Neural progenitor cell (in vitro differentiated cells): ENCODE measurements around the gene SGTB. TPM values are rescaled to one million over a fixed set of nuclear protein-coding genes. Genes with fewer than 3 reads are reported as not detected.

Source experiments
- DNase-seq: peaks from one replicate; pipeline ENCODE4 v3.0.0-alpha.2; 2016; ENCODE audit warnings: low spot score
- H2AFZ ChIP-seq: fragments of 200-600 bp; sonication (generic); replicated peaks from 2 replicates; pipeline ENCODE4 v1.6.1; 2016; ENCODE audit warnings: antibody characterized with exemption
- H3F3A ChIP-seq: fragments of 200-600 bp; sonication (generic); 2 replicates; pipeline ENCODE4 v1.6.1; 2016; ENCODE audit warnings: antibody characterized with exemption, low read depth
- H3K27ac ChIP-seq: fragments of 200-600 bp; sonication (generic); 2 replicates; pipeline ENCODE4 v1.5.1; 2016; ENCODE audit warnings: mild to moderate bottlenecking
- H3K27me3 ChIP-seq: fragments of 200-600 bp; sonication (generic); 2 replicates; pipeline ENCODE4 v1.6.1; 2016; ENCODE audit warnings: mild to moderate bottlenecking, moderate library complexity
- H3K36me3 ChIP-seq: fragments of 200-600 bp; sonication (generic); 2 replicates; pipeline ENCODE4 v1.5.1; 2016
- H3K4me1 ChIP-seq: fragments of 200-600 bp; sonication (generic); 2 replicates; pipeline ENCODE4 v1.6.1; 2016; ENCODE audit warnings: mixed run types
- H3K4me2 ChIP-seq: fragments of 200-600 bp; sonication (generic); 2 replicates; pipeline ENCODE4 v1.6.1; 2016
- H3K4me3 ChIP-seq: fragments of 200-600 bp; sonication (generic); 2 replicates; pipeline ENCODE4 v1.5.1; 2016
- H3K79me2 ChIP-seq: fragments of 200-600 bp; sonication (generic); 2 replicates; pipeline ENCODE4 v1.6.1; 2016; ENCODE audit warnings: low read depth
- H3K9ac ChIP-seq: fragments of 200-600 bp; sonication (generic); 2 replicates; pipeline ENCODE4 v1.6.1; 2016
- H3K9me3 ChIP-seq: fragments of 200-600 bp; sonication (generic); 2 replicates; pipeline ENCODE4 v1.5.1; 2016; ENCODE audit warnings: low read depth
- H4K20me1 ChIP-seq: fragments of 200-600 bp; sonication (generic); 2 replicates; pipeline ENCODE4 v1.6.1; 2016; ENCODE audit warnings: low read depth
- H3K27ac Mint-ChIP-seq: 3 replicates; pipeline ENCODE4 v1.8.0; 2021; ENCODE audit warnings: mixed read lengths
- H3K27me3 Mint-ChIP-seq: 2 replicates; pipeline ENCODE4 v1.8.0; 2022; ENCODE audit warnings: low read depth, mild to moderate bottlenecking, inconsistent platforms, moderate library complexity, mixed read lengths; ENCODE audit not compliant: insufficient read depth
- H3K36me3 Mint-ChIP-seq: 3 replicates; pipeline ENCODE4 v1.8.0; 2021; ENCODE audit warnings: mixed read lengths
- H3K4me1 Mint-ChIP-seq: 3 replicates; pipeline ENCODE4 v1.8.0; 2021; ENCODE audit warnings: mixed read lengths
- H3K4me3 Mint-ChIP-seq: 3 replicates; pipeline ENCODE4 v1.8.0; 2021; ENCODE audit warnings: mild to moderate bottlenecking, moderate library complexity, mixed read lengths
- H3K9me3 Mint-ChIP-seq: 3 replicates; pipeline ENCODE4 v1.8.0; 2020; ENCODE audit warnings: mixed read lengths
- CTCF ChIP-seq: fragments of 200-600 bp; sonication (generic); IDR thresholded peaks from 2 replicates; pipeline ENCODE4 v1.5.1; 2017; ENCODE audit warnings: antibody characterized with exemption, mild to moderate bottlenecking
- EZH2 ChIP-seq: fragments of 200-600 bp; sonication (generic); IDR thresholded peaks from 2 replicates; pipeline ENCODE4 v1.6.1; 2017; ENCODE audit warnings: antibody characterized with exemption, mild to moderate bottlenecking, moderate library complexity
- EZH2phosphoT487 ChIP-seq: fragments of 200-600 bp; sonication (generic); IDR thresholded peaks from 2 replicates; pipeline ENCODE4 v1.6.1; 2017; ENCODE audit warnings: antibody characterized with exemption
- total RNA-seq: library from RNA; depleted of rRNA; stranded (reverse); fragments of >200 nt; gene quantifications from 2 replicates; pipeline ENCODE4 v1.2.3, GENCODE V29; 2015; ENCODE audit warnings: low replicate concordance

SGTB gene
- total RNA-seq, 1 donor from 2014 or later = 6.8 TPM

- H3K9me3 Mint-ChIP-seq = no peaks in the 10 kb centered on the region
- Histone ChIP-seq H3K9me3 (no peaks in the 10 kb centered on the region), H3K9ac (no peak overlapping the region), H3K4me1 (no peaks in the 10 kb centered on the region), H3F3A (no peaks in the 10 kb centered on the region), H2AFZ (no peak overlapping the region), H4K20me1 (peaks cover 12% of the 10 kb centered on the region), H3K4me2 (no peak overlapping the region), H3K4me3 (no peak overlapping the region), H3K79me2 (peaks cover 24% of the 10 kb centered on the region), H3K27ac (no peak overlapping the region), H3K27me3 (no peaks in the 10 kb centered on the region), H3K36me3 (peaks cover 7% of the 10 kb centered on the region)
- no peak overlapping the region for H3K27ac Mint-ChIP-seq
- H3K4me3 Mint-ChIP-seq = no peak overlapping the region
- TF ChIP-seq EZH2 (no peak), CTCF (no peak), EZH2phosphoT487 (no peak)
- peaks cover 9% of the 10 kb centered on the region for H3K36me3 Mint-ChIP-seq
- DNase-seq = no peak
- no peaks in the 10 kb centered on the region for H3K27me3 Mint-ChIP-seq
- no peaks in the 10 kb centered on the region for H3K4me1 Mint-ChIP-seq
Measured at GRCh38 chr5:65760504-65761275, 38.8 kb upstream of the SGTB start.

- TF ChIP-seq CTCF (no peak), EZH2phosphoT487 (no peak), EZH2 (no peak)
- no peaks in the 10 kb centered on the region for H3K27me3 ChIP-seq
- no peak for DNase-seq
- H3K27ac ChIP-seq = no peak overlapping the region
- H3K9me3 ChIP-seq = no peaks in the 10 kb centered on the region
- no peaks in the 10 kb centered on the region for H3K4me1 Mint-ChIP-seq
- H3K9me3 Mint-ChIP-seq = no peaks in the 10 kb centered on the region
- peaks cover 7% of the 10 kb centered on the region for H3K36me3 ChIP-seq
- no peaks in the 10 kb centered on the region for H3K4me1 ChIP-seq
- no peaks in the 10 kb centered on the region for H3K27me3 Mint-ChIP-seq
- H3K4me2 ChIP-seq = no peak overlapping the region
- peaks cover 9% of the 10 kb centered on the region for H3K36me3 Mint-ChIP-seq
- H3K9ac ChIP-seq = no peak overlapping the region
- peaks cover 43% of the 10 kb centered on the region for H3K79me2 ChIP-seq
- no peaks in the 10 kb centered on the region for H3F3A ChIP-seq
- H3K4me3 ChIP-seq = no peak overlapping the region
- no peak overlapping the region for H3K27ac Mint-ChIP-seq
- no peak overlapping the region for H2AFZ ChIP-seq
- H4K20me1 ChIP-seq = peaks cover 23% of the 10 kb centered on the region
- H3K4me3 Mint-ChIP-seq = no peak overlapping the region
Measured at GRCh38 chr5:65758546-65759144, 36.7 kb upstream of the SGTB start.

GRCh38 chr5:65753189-65753588 is 31.3 kb upstream of the SGTB start:
- H3F3A ChIP-seq = no peaks in the 10 kb centered on the region
- no peak for DNase-seq
- H3K4me3 ChIP-seq = no peak overlapping the region
- H3K79me2 ChIP-seq = peaks cover 97% of the 10 kb centered on the region
- H3K4me1 ChIP-seq = no peaks in the 10 kb centered on the region
- H3K27ac Mint-ChIP-seq = no peak overlapping the region
- no peak overlapping the region for H3K4me2 ChIP-seq
- no peaks in the 10 kb centered on the region for H3K27me3 Mint-ChIP-seq
- no peaks in the 10 kb centered on the region for H3K4me1 Mint-ChIP-seq
- no peak overlapping the region for H3K4me3 Mint-ChIP-seq
- peaks cover 35% of the 10 kb centered on the region for H4K20me1 ChIP-seq
- TF ChIP-seq EZH2phosphoT487 (no peak), CTCF (no peak), EZH2 (no peak)
- H3K27ac ChIP-seq = no peak overlapping the region
- H3K27me3 ChIP-seq = no peaks in the 10 kb centered on the region
- H3K9me3 ChIP-seq = no peaks in the 10 kb centered on the region
- peaks cover 1% of the 10 kb centered on the region for H3K9me3 Mint-ChIP-seq
- H3K36me3 Mint-ChIP-seq = peaks cover under 1% of the 10 kb centered on the region
- no peak overlapping the region for H2AFZ ChIP-seq
- no peak overlapping the region for H3K9ac ChIP-seq
- no peaks in the 10 kb centered on the region for H3K36me3 ChIP-seq
